ENCODE results near the gene CSNK1A1L. TPM values are rescaled to one million over a fixed set of nuclear protein-coding genes. Genes with fewer than 3 reads are reported as not detected.

CSNK1A1L gene
- total and polyA plus RNA-seq, 2 of the 4 experiments (the other 2 are of a cell fraction): not detected

- intact Hi-C loops (cut with micrococcal nuclease): no loop called here
- CTCF ChIA-PET: no interaction called here
Measured at GRCh38 chr13:37090912-37091311, 14.6 kb downstream of the CSNK1A1L start.

More at GRCh38 chr13:37090912-37091311, 14.6 kb downstream of the CSNK1A1L start:
- no peak overlapping the region for H4K5ac ChIP-seq (ENCODE audit: low read depth, low read length)
- no peaks in the 10 kb centered on the region for H3K36me3 ChIP-seq (ENCODE audit: control insufficient read depth, insufficient read depth, low read length)
- no peaks in the 10 kb centered on the region for H3K4me1 ChIP-seq (ENCODE audit: control insufficient read depth, insufficient read depth, low read length)
- no TSS peak for BruUV-seq (replicated peaks)
- H4K91ac ChIP-seq (ENCODE audit: insufficient read depth, low read depth, low read length): no peak overlapping the region
- POLR2A ChIA-PET (ENCODE audit: unreplicated experiment): no interaction called here
- H3K27me3 ChIP-seq (ENCODE audit: control insufficient read depth, insufficient read depth, low read length): peaks cover 4% of the 10 kb centered on the region
- H3K14ac ChIP-seq (replicated peaks; ENCODE audit: low read depth, low read length): no peak overlapping the region
- H2AK9ac ChIP-seq (replicated peaks; ENCODE audit: low read depth, low read length, poor library complexity): no peak overlapping the region
- no CpG with 5 or more reads among the region's 2 CpGs for WGBS, 2 experiments (ENCODE audit: extremely low coverage in 2 of 2, insufficient read length in 1 of 2)
- H3K9me3 ChIP-seq (ENCODE audit: control insufficient read depth, insufficient read depth, low read length): no peaks in the 10 kb centered on the region
- H3K9me1 ChIP-seq (ENCODE audit: insufficient read depth, low read length): no peaks in the 10 kb centered on the region
- no peak overlapping the region for H2AFZ ChIP-seq (replicated peaks; ENCODE audit: low read length, poor library complexity)
- no peak overlapping the region for H2BK120ac ChIP-seq (ENCODE audit: low read depth, low read length)
- H3K79me1 ChIP-seq (ENCODE audit: low read depth in 1 of 2, low read length in 2 of 2): no peaks in the 10 kb centered on the region
- H2BK5ac ChIP-seq (ENCODE audit: low read depth, low read length, poor library complexity, severe bottlenecking): no peak overlapping the region
- no peak overlapping the region for H3K4ac ChIP-seq (ENCODE audit: low read depth, low read length)
- no peak overlapping the region for H3K9ac ChIP-seq (ENCODE audit: low read depth, low read length)
- no peak overlapping the region for H3K4me3 ChIP-seq (ENCODE audit: insufficient read depth, low read depth, low read length)
- H4K8ac ChIP-seq (ENCODE audit: low read depth in 2 of 2, low read length in 2 of 2): no peak overlapping the region
- no peak overlapping the region for H3K18ac ChIP-seq (ENCODE audit: low read depth, low read length)
- no peak for TF ChIP-seq MAZ (IDR thresholded peaks at IDR 0.05; ENCODE audit: borderline replicate concordance, low read depth, low read length)
- no peak for TF ChIP-seq RFX5 (IDR thresholded peaks at IDR 0.05; ENCODE audit: low read depth, low read length)
- TF ChIP-seq MAFK (IDR thresholded peaks at IDR 0.05; ENCODE audit: low read depth, low read length): no peak
- no peak for TF ChIP-seq FOS (IDR thresholded peaks at IDR 0.05; ENCODE audit: low read depth, low read length)
- TF ChIP-seq RAD21 (IDR thresholded peaks at IDR 0.05; ENCODE audit: low read length): no peak
- TF ChIP-seq, protein P1, sequence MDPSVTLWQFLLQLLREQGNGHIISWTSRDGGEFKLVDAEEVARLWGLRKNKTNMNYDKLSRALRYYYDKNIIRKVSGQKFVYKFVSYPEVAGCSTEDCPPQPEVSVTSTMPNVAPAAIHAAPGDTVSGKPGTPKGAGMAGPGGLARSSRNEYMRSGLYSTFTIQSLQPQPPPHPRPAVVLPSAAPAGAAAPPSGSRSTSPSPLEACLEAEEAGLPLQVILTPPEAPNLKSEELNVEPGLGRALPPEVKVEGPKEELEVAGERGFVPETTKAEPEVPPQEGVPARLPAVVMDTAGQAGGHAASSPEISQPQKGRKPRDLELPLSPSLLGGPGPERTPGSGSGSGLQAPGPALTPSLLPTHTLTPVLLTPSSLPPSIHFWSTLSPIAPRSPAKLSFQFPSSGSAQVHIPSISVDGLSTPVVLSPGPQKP (IDR thresholded peaks at IDR 0.05; ENCODE audit: borderline replicate concordance, low read depth, low read length): no peak
- no peak for TF ChIP-seq CHD1 (IDR thresholded peaks at IDR 0.05; ENCODE audit: low read depth, low read length)
- no peak for TF ChIP-seq USF2 (IDR thresholded peaks at IDR 0.05; ENCODE audit: low read depth, low read length)
- TF ChIP-seq CTCF (conservative IDR thresholded peaks at IDR 0.05; ENCODE audit: low read depth, low read length): no peak
- no peak for TF ChIP-seq CEBPB (IDR thresholded peaks at IDR 0.05; ENCODE audit: low read depth, low read length)
- TF ChIP-seq SMC3 (IDR thresholded peaks at IDR 0.05; ENCODE audit: low read depth, low read length): no peak
- no peak for TF ChIP-seq POLR2A (IDR thresholded peaks at IDR 0.05; ENCODE audit: low read depth, low read length)
- TF ChIP-seq NFE2L2 (IDR thresholded peaks at IDR 0.05; ENCODE audit: low read depth, low read length): no peak
- TF ChIP-seq MXI1 (IDR thresholded peaks at IDR 0.05; ENCODE audit: borderline replicate concordance, low read depth, low read length): no peak
- TF ChIP-seq RCOR1 (IDR thresholded peaks at IDR 0.05; ENCODE audit: insufficient replicate concordance, low read length): no peak
- TF ChIP-seq BHLHE40 (IDR thresholded peaks at IDR 0.05; ENCODE audit: low read depth, low read length): no peak
- ATAC-seq (ENCODE audit: low read depth): no peak
- H2BK15ac ChIP-seq (ENCODE audit: low read depth, low read length): no peak overlapping the region
- no peak overlapping the region for H3K4me2 ChIP-seq (ENCODE audit: low read depth, low read length)
- H3K56ac ChIP-seq (ENCODE audit: extremely low read depth, insufficient read depth, low read length): no peak overlapping the region
- no peaks in the 10 kb centered on the region for H4K20me1 ChIP-seq (ENCODE audit: insufficient read depth, low read length)
- dilution Hi-C loops (cut with HindIII; ENCODE audit: low sequenced_read_pairs, unreplicated experiment): no loop called here
- no peak overlapping the region for H2BK20ac ChIP-seq (ENCODE audit: low read depth, low read length)
- no peak overlapping the region for H2AK5ac ChIP-seq (ENCODE audit: low read depth, low read length)
- no peak for DNase-seq
- no peak overlapping the region for H3K23ac ChIP-seq (ENCODE audit: low read depth, low read length)
- H3K27ac ChIP-seq (ENCODE audit: insufficient read depth, low read length): no peak overlapping the region
- in situ Hi-C loops (cut with MboI; ENCODE audit: low sequenced_read_pairs): loop anchor here (25.0 kb wide), 2 partner anchors 946 to 1121 kb away; no protein-coding TSS in a partner anchor

Measured in IMR-90 (cell line).